Tibial nerve (tissue), 4 donors: ENCODE data around the gene STK16. TPM values are rescaled to one million over a fixed set of nuclear protein-coding genes. Genes with fewer than 3 reads are reported as not detected.

Experiments
- DNase-seq, 2 donors: peaks; one replicate each; pipeline ENCODE4 v3.0.0-alpha.2; 2019; ENCODE audit warnings: low spot score in 2 of 2
- H3K27ac ChIP-seq, 4 donors: fragments of 200-600 bp; sonication (generic) in 3 of 4; one replicate each; pipeline ENCODE4 v1.5.1; 2017 to 2019; ENCODE audit warnings: mild to moderate bottlenecking in 1 of 4
- H3K27me3 ChIP-seq, 2 donors: fragments of 200-600 bp; sonication (generic) in 1 of 2; one replicate each; pipeline versions ENCODE4 v1.5.1 to v1.6.0; 2017 to 2019
- H3K36me3 ChIP-seq, 3 donors: fragments of 200-600 bp; sonication (generic); one replicate each; pipeline ENCODE4 v1.5.1; 2018 to 2019
- H3K4me1 ChIP-seq, 4 donors: fragments of 200-600 bp; sonication (generic) in 3 of 4; one replicate each; pipeline ENCODE4 v1.5.1; 2017 to 2019
- H3K4me3 ChIP-seq, 4 donors: fragments of 200-600 bp; sonication (generic) in 3 of 4; one replicate each; pipeline ENCODE4 v1.5.1; 2017 to 2019; ENCODE audit warnings: mild to moderate bottlenecking in 1 of 4, moderate library complexity in 1 of 4
- H3K9me3 ChIP-seq, 4 donors: fragments of 200-600 bp; sonication (generic) in 3 of 4; one replicate each; pipeline ENCODE4 v1.5.1; 2017 to 2019
- EP300 ChIP-seq, 2 donors: sonication (generic); formaldehyde crosslinking; IDR thresholded peaks; one replicate each; pipeline ENCODE4 v1.6.1; 2017; ENCODE audit warnings: antibody characterized with exemption in 2 of 2, mild to moderate bottlenecking in 1 of 2
- POLR2A ChIP-seq, 2 donors: fragments of 450-650 bp; IDR thresholded peaks; one replicate each; pipeline ENCODE4 v1.6.1; 2017; ENCODE audit warnings: antibody characterized with exemption in 2 of 2, mild to moderate bottlenecking in 2 of 2, moderate library complexity in 2 of 2
- WGBS, 2 donors: methylation state at CpG; one replicate each; pipeline ENCODE4 v1.1.5; 2018; 5-methylcytosine and 5-hydroxymethylcytosine counted together
- small RNA-seq: library from RNA; depleted of rRNA; stranded (forward); fragments of <200 nt; gene quantifications from one replicate; pipeline ENCODE3, GENCODE V24; 2016
- total RNA-seq, 4 donors: library from RNA; depleted of rRNA; stranded (reverse); fragments of >200 nt; gene quantifications; one replicate each; pipeline ENCODE4 v1.1.0, GENCODE V29; 2016
- TF ChIP-seq, protein P1 (sequence below), 5 experiments: fragments of 200-600 bp in 3 of 5; fragments of 450-650 bp in 2 of 5; sonication (generic) in 3 of 5; IDR thresholded peaks; one replicate each; pipeline ENCODE4 v1.5.1; 2016 to 2019; ENCODE audit warnings: antibody characterized with exemption in 5 of 5, mild to moderate bottlenecking in 3 of 5, moderate library complexity in 2 of 5

The STK16 gene
- total RNA-seq, 4 donors from 2014 or later: 9.6 to 17.7 (median 15.3) TPM

DNA sequence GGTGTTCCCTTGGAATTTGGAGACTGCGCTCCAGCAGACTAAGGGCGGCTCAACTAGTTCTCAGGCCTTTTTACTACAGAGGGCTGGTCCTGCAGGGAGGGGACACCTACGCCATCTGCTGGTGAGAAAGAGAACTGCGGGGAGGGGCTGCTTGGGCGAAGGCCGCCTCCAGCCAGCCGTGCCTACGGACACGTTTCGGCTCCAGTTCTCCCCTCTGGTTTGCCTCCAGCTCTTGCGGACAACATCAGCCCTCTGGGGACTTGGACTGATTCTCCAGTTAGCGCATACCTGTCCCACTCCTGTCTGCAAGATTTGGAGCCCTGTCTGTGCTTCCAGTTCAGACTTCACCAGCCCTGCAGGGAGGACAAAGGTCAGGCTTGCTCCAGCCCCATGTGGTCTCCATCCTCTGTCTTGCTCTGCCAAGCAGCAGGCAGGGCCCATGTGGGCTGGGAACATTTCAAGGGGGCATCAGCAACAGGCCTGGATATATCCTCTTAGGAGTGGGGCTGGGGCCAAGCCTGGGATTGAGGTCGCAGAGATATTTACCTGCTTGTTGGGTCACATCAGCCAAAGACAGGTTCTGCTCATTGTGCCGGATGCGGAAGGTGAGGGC lies 53.6 kb downstream of the STK16 start:
- 12 to 26% methylated on average over 10 to 13 of the region's 15 CpGs for WGBS, 2 donors
- Histone ChIP-seq H3K36me3 (no peaks in the 10 kb centered on the region), H3K27ac (no peak overlapping the region), H3K9me3 (no peaks in the 10 kb centered on the region), H3K4me3 (no peak overlapping the region), H3K4me1 (peaks cover 0 to 22% (median 2%) of the 10 kb centered on the region in 4 donors), H3K27me3 (peaks cover 0 to 24% of the 10 kb centered on the region in 2 donors)
- TF ChIP-seq, protein P1, sequence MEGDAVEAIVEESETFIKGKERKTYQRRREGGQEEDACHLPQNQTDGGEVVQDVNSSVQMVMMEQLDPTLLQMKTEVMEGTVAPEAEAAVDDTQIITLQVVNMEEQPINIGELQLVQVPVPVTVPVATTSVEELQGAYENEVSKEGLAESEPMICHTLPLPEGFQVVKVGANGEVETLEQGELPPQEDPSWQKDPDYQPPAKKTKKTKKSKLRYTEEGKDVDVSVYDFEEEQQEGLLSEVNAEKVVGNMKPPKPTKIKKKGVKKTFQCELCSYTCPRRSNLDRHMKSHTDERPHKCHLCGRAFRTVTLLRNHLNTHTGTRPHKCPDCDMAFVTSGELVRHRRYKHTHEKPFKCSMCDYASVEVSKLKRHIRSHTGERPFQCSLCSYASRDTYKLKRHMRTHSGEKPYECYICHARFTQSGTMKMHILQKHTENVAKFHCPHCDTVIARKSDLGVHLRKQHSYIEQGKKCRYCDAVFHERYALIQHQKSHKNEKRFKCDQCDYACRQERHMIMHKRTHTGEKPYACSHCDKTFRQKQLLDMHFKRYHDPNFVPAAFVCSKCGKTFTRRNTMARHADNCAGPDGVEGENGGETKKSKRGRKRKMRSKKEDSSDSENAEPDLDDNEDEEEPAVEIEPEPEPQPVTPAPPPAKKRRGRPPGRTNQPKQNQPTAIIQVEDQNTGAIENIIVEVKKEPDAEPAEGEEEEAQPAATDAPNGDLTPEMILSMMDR (IDR thresholded peaks at IDR 0.05): peak; percentile 94 to 100 (median 99)
- no peak for TF ChIP-seq POLR2A (IDR thresholded peaks at IDR 0.05)
- TF ChIP-seq EP300 (IDR thresholded peaks at IDR 0.05): peak in 1 of 2 donors; percentile 42
- DNase-seq: peak; percentile 88 to 97

DNA sequence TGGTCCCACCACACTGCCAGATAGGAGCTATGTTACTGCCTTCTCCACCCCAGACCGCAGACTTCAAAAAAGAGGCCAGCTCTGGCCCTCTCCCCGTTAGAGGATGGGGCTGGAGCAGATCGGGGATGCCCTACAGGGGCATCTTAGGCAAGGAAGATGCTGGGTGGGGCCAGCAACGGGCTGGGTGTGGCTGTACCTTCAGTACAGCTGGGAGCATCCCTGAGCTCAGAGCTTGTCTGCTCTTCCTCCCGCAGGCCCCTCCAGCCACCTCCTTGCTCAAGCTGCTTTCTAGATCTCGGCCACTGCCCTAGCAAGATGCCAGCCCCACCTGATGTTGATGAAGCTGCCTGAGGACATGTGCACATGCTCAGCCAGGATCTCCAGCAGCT lies 54.1 kb downstream of the STK16 start:
- DNase-seq: no peak
- H3K27ac ChIP-seq: no peak overlapping the region
- no peak overlapping the region for H3K4me3 ChIP-seq
- TF ChIP-seq EP300 (IDR thresholded peaks at IDR 0.05): no peak
- no peak for TF ChIP-seq POLR2A (IDR thresholded peaks at IDR 0.05)
- TF ChIP-seq, protein P1 (IDR thresholded peaks at IDR 0.05): no peak
- no peaks in the 10 kb centered on the region for H3K36me3 ChIP-seq
- 76 to 83% methylated on average over 4 to 6 of the region's 6 CpGs for WGBS, 2 donors
- peaks cover 0 to 26% of the 10 kb centered on the region in 2 donors for H3K27me3 ChIP-seq
- peaks cover 0 to 16% (median 0%) of the 10 kb centered on the region in 4 donors for H3K4me1 ChIP-seq
- H3K9me3 ChIP-seq: no peaks in the 10 kb centered on the region

Small RNA genes lying within 50 kb of the gene (small RNA-seq; reads per million reads assigned to genes)
- gene MIR153-1: not detected

Other genes starting within 250 kb of the STK16 start
- not detected for gene CFAP65, start 204.0 kb upstream of the STK16 start, total RNA-seq
- under 1 TPM in 1 of 4 donors, not detected in 3; 0.63 TPM for gene IHH, start 184.6 kb upstream of the STK16 start, total RNA-seq
- gene NHEJ1, start 84.7 kb upstream of the STK16 start, total RNA-seq: 10 to 100 TPM; 12.9 to 27.4 (median 17.6) TPM
- under 1 TPM in 3 of 4 donors, not detected in 1; 0.21 to 0.98 (median 0.30) TPM for gene SLC23A3, start 75.5 kb upstream of the STK16 start, total RNA-seq
- 10 to 100 TPM; 38.8 to 51.3 (median 49.4) TPM for gene CNPPD1, start 68.6 kb upstream of the STK16 start, total RNA-seq
- 10 to 100 TPM; 45.8 to 59.4 (median 54.3) TPM for gene RETREG2, start 67.2 kb upstream of the STK16 start, total RNA-seq
- gene ZFAND2B, start 38.7 kb upstream of the STK16 start, total RNA-seq: 10 to 100 TPM; 30.3 to 58.8 (median 50.5) TPM
- gene ABCB6, start 26.5 kb upstream of the STK16 start, total RNA-seq: 10 to 100 TPM; 22.7 to 43.2 (median 36.1) TPM
- gene ATG9A, start 15.8 kb upstream of the STK16 start, total RNA-seq: 10 to 100 TPM; 23.4 to 40.0 (median 30.5) TPM
- 100 to 1,000 TPM in 2 of 4 donors, 10 to 100 TPM in 2; 84.5 to 106 (median 97.6) TPM for gene ANKZF1, start 15.7 kb upstream of the STK16 start, total RNA-seq
- 10 to 100 TPM in 2 of 4 donors, 1 to 10 TPM in 2; 6.7 to 13.1 (median 9.6) TPM for gene GLB1L, start within 50 bp of the STK16 start, total RNA-seq
- not detected for gene TUBA4B, start 7.8 kb downstream of the STK16 start, total RNA-seq
- 10 to 100 TPM in 1 of 4 donors, 1 to 10 TPM in 3; 8.0 to 24.6 (median 9.4) TPM for gene TUBA4A, start 8.4 kb downstream of the STK16 start, total RNA-seq
- 100 to 1,000 TPM in 3 of 4 donors, 10 to 100 TPM in 1; 95.7 to 106 (median 102) TPM for gene DNAJB2, start 33.9 kb downstream of the STK16 start, total RNA-seq
- gene PTPRN, start 63.9 kb downstream of the STK16 start, total RNA-seq: not detected
- gene RESP18, start 87.3 kb downstream of the STK16 start, total RNA-seq: not detected
- gene DNPEP, start 142.4 kb downstream of the STK16 start, total RNA-seq: 10 to 100 TPM; 35.2 to 88.1 (median 52.6) TPM
- 10 to 100 TPM; 20.7 to 50.4 (median 25.0) TPM for gene DES, start 172.9 kb downstream of the STK16 start, total RNA-seq
- 10 to 100 TPM in 1 of 4 donors, 1 to 10 TPM in 3; 6.7 to 10.2 (median 8.1) TPM for gene SPEG, start 189.4 kb downstream of the STK16 start, total RNA-seq